ENCODE results near the gene IL10RA.

IL10RA gene

DNA sequence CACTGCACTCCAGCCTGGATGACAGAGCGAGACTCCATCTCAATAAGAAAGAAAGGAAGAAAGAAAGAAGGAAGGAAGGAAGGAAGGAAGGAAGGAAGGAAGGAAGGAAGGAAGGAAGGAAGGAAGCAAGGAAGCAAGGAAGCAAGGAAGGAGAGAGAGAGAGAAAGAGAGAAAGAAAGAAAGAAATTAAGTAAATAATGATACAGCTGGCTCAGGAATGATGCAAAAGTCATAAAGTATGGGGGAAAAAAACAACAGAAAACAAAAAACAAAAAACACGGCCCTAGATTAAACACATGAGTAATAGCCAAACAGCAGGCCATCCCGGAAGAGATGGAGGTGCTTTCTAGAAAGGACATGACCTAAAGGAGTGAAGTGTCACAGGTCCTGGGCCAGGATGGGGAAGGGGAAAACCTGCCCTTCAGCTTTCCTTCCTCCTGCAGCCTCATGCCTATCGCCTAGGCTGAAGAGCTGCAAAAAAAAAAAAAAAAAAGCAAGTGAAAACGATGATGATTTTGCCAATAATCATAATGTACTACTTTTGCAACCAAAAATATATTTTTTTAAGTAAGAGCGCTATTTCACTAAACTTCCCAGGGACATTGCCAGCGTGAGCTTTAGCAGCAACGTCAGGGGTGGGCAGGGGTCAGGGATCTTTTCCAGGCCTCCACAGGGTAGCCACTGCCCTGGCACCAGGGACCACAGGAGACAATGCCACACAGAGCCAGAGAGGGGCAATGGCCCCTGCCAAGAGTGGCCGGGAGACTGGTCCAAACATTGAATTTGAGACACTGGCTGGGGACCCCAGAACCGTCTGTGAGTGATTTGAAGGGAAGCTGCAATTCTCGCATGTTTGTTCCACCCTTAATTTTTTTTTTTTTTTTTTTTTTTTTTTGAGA, 62.5 kb downstream of the IL10RA start:
- DNase-seq = no peak

DNA sequence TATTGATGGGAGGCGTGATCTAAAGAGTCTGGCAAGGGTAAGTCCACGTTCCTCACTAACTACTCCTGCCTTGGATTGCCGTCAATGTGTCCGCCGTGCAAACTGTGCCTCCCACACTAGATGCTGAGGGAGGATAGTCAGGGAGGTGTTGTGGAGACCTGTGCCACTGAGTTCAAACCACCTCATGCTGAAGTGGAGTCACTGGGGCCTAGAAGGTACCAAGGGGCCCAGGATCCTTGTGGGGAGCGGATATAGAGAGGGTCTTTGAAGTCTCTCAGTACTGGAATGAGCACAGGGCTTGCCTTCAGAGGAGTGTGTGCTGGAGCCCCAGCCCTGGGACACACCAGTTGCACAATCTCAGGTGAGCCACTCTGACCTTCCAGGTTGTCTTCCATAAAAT, 63.6 kb downstream of the IL10RA start:
- DNase-seq = no peak

DNA sequence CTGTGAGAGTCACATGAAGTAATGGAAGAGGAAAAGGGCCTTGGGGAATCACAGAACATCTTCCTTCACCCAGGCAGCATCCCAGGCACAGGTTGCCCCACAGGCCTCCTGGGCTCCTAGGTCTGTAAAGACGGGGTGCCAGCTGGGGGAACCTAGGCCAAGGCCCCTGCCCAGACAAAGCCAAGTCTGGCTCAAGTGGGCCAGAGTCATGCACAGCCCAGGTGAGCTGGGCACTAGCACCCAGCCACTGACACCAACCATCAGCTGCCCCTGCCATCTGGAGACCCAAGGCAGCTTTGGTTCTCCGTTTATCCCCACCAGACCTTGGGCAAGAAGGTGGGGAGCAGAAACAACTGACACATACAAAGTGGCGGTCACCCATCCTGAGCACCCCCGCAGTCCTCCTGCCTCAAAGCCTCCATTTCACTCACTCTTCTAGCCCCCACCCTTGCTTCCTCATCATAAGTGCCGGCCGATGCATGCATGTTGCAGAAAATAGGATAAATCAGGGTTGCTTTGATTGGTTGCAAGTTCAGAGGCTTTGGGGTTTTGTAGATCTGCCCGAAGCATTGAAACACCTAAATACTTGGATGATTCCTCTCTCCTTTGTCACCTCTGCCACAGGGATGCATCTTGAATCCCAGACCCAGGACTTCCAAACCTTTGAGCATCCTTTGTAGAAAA, 64.2 kb downstream of the IL10RA start:
- DNase-seq = no peak

Measured in activated CD4-positive, alpha-beta T cell treated with anti-CD3 and anti-CD28 coated beads for 48 hours (primary cell).